Measurements from ENCODE around the gene TRAPPC3.

TRAPPC3 gene

DNA sequence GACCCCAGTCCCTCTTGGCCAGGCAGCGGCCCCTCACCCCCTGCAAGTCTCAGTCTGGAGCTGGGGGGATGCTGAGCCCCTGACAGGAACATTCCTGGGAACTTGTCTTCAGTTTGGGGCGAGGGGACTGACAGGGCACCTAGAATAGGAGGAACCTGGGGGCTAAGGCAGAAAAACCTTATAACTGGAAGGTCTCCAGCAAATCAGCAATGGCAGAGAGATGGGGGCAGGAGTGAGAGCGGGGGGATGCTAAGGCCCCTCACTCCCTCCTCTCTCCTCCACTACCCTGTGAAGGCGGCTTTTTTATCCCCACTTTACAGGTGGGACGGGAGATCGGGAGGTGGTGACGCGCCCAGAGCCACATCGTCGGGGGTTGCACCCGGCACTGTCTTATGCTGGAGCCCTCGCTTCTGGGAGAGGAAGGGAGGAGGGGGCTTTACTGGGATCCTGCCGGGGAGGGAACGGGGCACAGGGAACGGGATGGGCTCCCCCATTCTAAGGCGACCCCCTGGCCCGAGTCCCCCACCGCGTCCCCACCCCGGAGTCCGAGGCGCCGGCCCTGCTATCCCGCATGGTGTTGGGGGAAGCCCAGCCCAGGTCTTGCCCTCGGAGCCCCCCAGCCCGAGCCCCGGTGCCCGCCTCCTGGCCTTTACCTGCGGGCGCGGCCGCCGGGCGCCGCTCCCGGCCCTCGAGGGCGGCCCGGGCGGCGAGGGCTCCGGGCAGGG, 24.7 kb downstream of the TRAPPC3 start:
- TF ChIP-seq, protein P1, sequence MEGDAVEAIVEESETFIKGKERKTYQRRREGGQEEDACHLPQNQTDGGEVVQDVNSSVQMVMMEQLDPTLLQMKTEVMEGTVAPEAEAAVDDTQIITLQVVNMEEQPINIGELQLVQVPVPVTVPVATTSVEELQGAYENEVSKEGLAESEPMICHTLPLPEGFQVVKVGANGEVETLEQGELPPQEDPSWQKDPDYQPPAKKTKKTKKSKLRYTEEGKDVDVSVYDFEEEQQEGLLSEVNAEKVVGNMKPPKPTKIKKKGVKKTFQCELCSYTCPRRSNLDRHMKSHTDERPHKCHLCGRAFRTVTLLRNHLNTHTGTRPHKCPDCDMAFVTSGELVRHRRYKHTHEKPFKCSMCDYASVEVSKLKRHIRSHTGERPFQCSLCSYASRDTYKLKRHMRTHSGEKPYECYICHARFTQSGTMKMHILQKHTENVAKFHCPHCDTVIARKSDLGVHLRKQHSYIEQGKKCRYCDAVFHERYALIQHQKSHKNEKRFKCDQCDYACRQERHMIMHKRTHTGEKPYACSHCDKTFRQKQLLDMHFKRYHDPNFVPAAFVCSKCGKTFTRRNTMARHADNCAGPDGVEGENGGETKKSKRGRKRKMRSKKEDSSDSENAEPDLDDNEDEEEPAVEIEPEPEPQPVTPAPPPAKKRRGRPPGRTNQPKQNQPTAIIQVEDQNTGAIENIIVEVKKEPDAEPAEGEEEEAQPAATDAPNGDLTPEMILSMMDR (conservative IDR thresholded peaks at IDR 0.05; ENCODE audit: low read length): no peak
- DNase-seq (ENCODE audit: low read depth): no peak
- peak overlapping the region; percentile 39 for H3K4me3 ChIP-seq (ENCODE audit: low read length)

DNA sequence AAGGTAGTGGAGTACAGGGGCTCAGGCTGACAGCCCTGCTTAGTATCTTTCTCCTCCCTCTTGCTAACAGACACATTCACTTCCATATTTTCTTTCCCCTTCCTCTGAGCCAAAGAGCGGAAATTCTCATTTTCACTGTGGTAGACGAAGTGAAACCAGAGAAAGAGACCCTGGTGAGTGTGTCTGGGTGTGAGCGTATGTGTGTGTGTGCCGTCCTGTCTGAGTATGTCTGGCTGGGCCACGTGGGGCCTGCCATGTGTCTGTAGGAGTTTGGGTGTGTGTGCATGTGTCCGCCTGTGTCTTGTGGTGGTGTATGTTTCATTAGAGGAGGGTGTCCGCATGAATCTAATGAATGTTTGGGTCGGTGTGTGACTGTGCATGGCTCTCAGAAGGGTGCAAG, 25.9 kb downstream of the TRAPPC3 start:
- DNase-seq (ENCODE audit: low read depth): peak; percentile 37
- H3K4me3 ChIP-seq (ENCODE audit: low read length): no peak overlapping the region
- TF ChIP-seq, protein P1 (conservative IDR thresholded peaks at IDR 0.05; ENCODE audit: low read length): no peak

DNA sequence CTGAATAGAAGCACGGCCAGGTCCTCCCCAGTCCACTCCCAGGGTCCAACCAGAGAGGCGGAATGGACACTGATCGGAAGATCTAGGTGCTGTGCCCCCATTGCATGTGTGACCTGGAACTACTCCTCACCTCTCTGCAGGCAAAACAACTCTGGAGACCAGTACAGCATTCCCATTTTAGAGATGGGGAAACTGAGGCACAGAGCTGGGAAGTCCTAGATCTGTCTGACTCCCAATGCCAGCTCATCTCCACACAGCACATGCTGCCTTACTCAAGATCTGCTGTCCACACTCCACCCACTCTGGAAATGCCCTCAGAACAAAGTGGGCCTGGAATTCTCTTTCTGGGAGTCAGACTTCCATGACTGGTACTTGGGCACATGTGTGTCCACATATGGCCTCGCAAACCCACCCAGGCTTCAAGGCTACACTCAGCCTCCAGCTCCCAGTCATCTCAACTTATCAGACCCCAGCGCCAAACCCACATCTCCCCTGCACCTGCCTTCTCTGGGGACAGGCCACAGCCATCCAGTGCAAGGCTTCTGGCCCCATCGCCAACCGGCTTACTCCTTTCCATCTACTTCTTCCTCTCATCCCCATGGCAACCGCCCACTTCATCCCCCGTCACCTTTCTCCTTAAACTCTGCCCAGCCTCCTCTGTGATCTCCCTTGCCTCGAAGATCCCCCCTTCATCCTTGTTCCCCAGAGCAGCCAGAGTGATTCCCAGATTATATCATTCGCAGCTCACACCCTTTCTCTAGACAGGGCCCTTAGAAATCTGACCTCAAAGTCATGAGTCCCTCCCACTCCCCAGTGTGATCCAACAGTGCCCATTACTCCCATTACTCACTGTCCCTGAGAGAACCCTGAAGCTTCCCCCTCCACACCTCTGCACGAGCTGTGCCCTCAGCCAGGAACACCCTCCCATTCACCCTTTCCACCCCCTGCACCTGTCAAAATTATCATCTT, 26.9 kb downstream of the TRAPPC3 start:
- no peak overlapping the region for H3K4me3 ChIP-seq (ENCODE audit: low read length)
- no peak for DNase-seq (ENCODE audit: low read depth)
- TF ChIP-seq, protein P1 (conservative IDR thresholded peaks at IDR 0.05; ENCODE audit: low read length): no peak

DNA sequence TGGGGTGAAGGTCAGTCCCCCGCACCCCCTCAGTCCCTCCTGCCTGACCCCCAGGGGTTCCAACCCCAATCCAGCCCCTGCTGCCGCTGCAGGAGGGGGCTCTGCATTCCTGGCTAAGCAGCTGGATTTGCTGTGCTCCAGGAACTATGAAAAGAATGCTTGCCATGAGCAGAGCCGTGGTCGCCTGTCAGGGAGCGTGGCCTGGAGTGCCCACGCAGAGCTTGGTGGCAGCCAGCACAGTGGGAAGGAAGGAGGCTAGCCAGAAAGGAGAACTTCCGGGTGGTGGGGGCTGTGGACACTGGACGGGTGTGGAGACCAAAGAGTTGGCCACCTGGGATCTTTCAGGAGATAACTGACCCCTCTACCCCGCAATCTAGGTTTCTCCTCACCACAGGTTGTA, 29.8 kb downstream of the TRAPPC3 start:
- peak; percentile 56 for DNase-seq (ENCODE audit: low read depth)
- H3K4me3 ChIP-seq (ENCODE audit: low read length): no peak overlapping the region
- TF ChIP-seq, protein P1 (conservative IDR thresholded peaks at IDR 0.05; ENCODE audit: low read length): no peak

DNA sequence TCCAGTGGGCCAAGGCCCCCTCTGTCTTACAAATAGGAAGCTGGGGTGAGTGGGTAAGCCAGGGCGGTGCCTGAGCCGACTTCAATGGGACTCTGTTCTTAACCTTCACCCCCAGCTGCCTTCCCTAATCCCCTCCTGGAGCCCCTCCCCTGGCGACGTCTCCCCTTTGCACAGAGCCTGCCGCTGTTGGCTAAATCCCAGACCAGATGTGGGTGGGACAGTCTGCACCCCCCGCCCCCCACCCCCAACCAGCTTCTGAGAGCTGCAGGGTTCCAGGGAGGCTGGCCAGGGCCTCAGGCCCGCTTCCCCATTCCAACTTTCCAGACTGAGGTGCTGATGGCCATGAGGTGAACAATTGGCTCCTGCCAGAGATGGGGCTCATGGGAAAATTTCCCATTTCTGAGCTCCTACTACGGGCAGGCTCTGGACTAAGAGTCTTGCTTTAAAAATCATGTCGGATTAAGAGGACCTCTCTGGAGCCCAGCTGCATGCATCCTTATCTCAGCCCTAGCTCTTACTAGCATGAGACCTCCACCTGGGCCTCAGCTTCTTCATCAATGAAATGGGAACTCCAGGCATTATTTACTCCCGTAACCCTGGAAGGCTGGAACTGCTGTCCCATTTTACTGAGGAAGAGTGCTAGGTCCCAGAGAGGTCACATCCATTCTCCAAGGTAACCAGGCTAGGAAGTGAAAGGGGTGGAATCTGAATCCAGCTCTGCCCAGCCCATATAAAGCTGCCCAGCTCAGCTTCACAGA, 30.7 kb downstream of the TRAPPC3 start:
- DNase-seq (ENCODE audit: low read depth): no peak
- no peak overlapping the region for H3K4me3 ChIP-seq (ENCODE audit: low read length)
- TF ChIP-seq, protein P1 (conservative IDR thresholded peaks at IDR 0.05; ENCODE audit: low read length): no peak

DNA sequence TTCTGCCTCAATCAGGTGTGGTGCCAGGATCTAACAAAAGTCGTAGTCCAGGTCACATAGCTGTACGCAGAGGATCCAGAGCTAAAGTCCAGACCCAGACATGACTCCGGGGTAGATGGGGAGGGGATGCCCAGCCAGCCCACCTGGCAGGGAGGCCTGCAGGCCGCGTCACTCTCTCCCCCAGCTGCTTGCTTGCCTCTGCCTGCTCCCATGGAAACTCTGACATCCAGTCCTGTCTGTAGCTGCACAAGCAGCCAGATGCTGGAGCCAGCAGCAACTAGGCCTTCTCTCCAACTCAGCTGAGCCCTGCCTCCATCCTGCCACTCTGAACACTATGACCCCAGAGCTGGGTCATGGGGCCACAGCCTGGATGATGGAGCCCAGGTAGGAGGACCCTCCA, 32.4 kb downstream of the TRAPPC3 start:
- DNase-seq (ENCODE audit: low read depth): peak; percentile 54
- no peak overlapping the region for H3K4me3 ChIP-seq (ENCODE audit: low read length)
- TF ChIP-seq, protein P1 (conservative IDR thresholded peaks at IDR 0.05; ENCODE audit: low read length): no peak
